Jurkat, Clone E6-1 (cell line): ENCODE measurements around the gene TUB.

Experiments used
- DNase-seq: peaks from one replicate; pipeline ENCODE4 v3.0.0-alpha.2; 2011; ENCODE audit warnings: low read depth, low spot score
- H3K4me3 ChIP-seq: 2 replicates; pipeline ENCODE4 v1.5.1; 2011; ENCODE audit warnings: mild to moderate bottlenecking, low read length, control low read depth, moderate library complexity

TUB gene

GRCh38 chr11:8085011-8085645, 4.1 kb downstream of the TUB start:
- no peak overlapping the region for H3K4me3 ChIP-seq
- no peak for DNase-seq

GRCh38 chr11:8086001-8086479, 5.0 kb downstream of the TUB start:
- no peak overlapping the region for H3K4me3 ChIP-seq
- no peak for DNase-seq

GRCh38 chr11:8086571-8086970, 5.6 kb downstream of the TUB start:
- no peak overlapping the region for H3K4me3 ChIP-seq
- no peak for DNase-seq

- DNase-seq, result no peak
- H3K4me3 ChIP-seq, result no peak overlapping the region
Observed at GRCh38 chr11:8087185-8087584, 6.2 kb downstream of the TUB start.

GRCh38 chr11:8087756-8088155, 6.7 kb downstream of the TUB start:
- no peak for DNase-seq
- no peak overlapping the region for H3K4me3 ChIP-seq

GRCh38 chr11:8089791-8090510, 8.9 kb downstream of the TUB start:
- H3K4me3 ChIP-seq, result no peak overlapping the region
- DNase-seq, result no peak

- H3K4me3 ChIP-seq, result no peak overlapping the region
- DNase-seq, result peak; percentile 89
Observed at GRCh38 chr11:8090756-8091155, 9.7 kb downstream of the TUB start.

- DNase-seq, result no peak
- H3K4me3 ChIP-seq, result no peak overlapping the region
Observed at GRCh38 chr11:8091721-8092120, 10.7 kb downstream of the TUB start.

GRCh38 chr11:8092587-8093424, 11.8 kb downstream of the TUB start:
- peak; percentile 54 for DNase-seq
- H3K4me3 ChIP-seq, result no peak overlapping the region

GRCh38 chr11:8093931-8094575, 13.0 kb downstream of the TUB start:
- no peak for DNase-seq

GRCh38 chr11:8094656-8095055, 13.6 kb downstream of the TUB start:
- H3K4me3 ChIP-seq, result no peak overlapping the region

More at GRCh38 chr11:8093931-8094575, 13.0 kb downstream of the TUB start:
- no peak overlapping the region for H3K4me3 ChIP-seq

GRCh38 chr11:8095371-8095770, 14.4 kb downstream of the TUB start:
- no peak overlapping the region for H3K4me3 ChIP-seq
- no peak for DNase-seq

More at GRCh38 chr11:8094656-8095055, 13.6 kb downstream of the TUB start:
- DNase-seq, result no peak

GRCh38 chr11:8095806-8096522, 15.0 kb downstream of the TUB start:
- DNase-seq, result no peak
- no peak overlapping the region for H3K4me3 ChIP-seq

- H3K4me3 ChIP-seq, result no peak overlapping the region
- DNase-seq, result no peak
Observed at GRCh38 chr11:8096575-8096974, 15.6 kb downstream of the TUB start.

GRCh38 chr11:8097062-8097461, 16.1 kb downstream of the TUB start:
- DNase-seq, result no peak
- H3K4me3 ChIP-seq, result no peak overlapping the region

GRCh38 chr11:8097468-8097867, 16.5 kb downstream of the TUB start:
- H3K4me3 ChIP-seq, result no peak overlapping the region
- DNase-seq, result no peak

GRCh38 chr11:8097926-8098325, 16.9 kb downstream of the TUB start:
- no peak for DNase-seq
- H3K4me3 ChIP-seq, result no peak overlapping the region

GRCh38 chr11:8098361-8098760, 17.4 kb downstream of the TUB start:
- DNase-seq, result no peak
- no peak overlapping the region for H3K4me3 ChIP-seq

- no peak for DNase-seq
- H3K4me3 ChIP-seq, result no peak overlapping the region
Observed at GRCh38 chr11:8098879-8099278, 17.9 kb downstream of the TUB start.
